IMR-90 (cell line): Measurements from ENCODE around the gene WNK1. TPM values are rescaled to one million over a fixed set of nuclear protein-coding genes. Genes with fewer than 3 reads are reported as not detected.

Experiments used
- ATAC-seq: fragments of 200-7000 bp; cut with Tn5 transposase; 2 replicates; pipeline ENCODE4 v1.9.1; 2020; ENCODE audit warnings: low read depth, mild to moderate bottlenecking, moderate library complexity
- BruUV-seq: library from RNA; stranded (reverse); fragments of 400-500 nt; replicated peaks from 2 replicates; lab custom pipeline; 2021; lab: Mats Ljungman, UMichigan
- CTCF ChIA-PET: fragments of 300-600 bp; formaldehyde crosslinking; extraction: SDS; loops from one replicate; lab custom pipeline; 2021; ENCODE audit warnings: antibody characterized with exemption; lab: Yijun Ruan, JAX
- POLR2A ChIA-PET: fragments of 300-600 bp; sonication (Branson Sonifier 250); formaldehyde crosslinking; loops from one replicate; lab custom pipeline; 2022; ENCODE audit warnings: antibody characterized with exemption; ENCODE audit not compliant: unreplicated experiment; lab: Charles Lee
- DNase-seq: peaks from one replicate; pipeline ENCODE4 v3.0.0; 2013
- H2AFZ ChIP-seq: replicated peaks from 2 replicates; pipeline ENCODE3; 2013; ENCODE audit warnings: low read length, mild to moderate bottlenecking; ENCODE audit not compliant: poor library complexity
- H2AK5ac ChIP-seq: 2 replicates; pipeline ENCODE4 v1.6.1; 2013; ENCODE audit warnings: low read depth, low read length, inconsistent platforms
- H2AK9ac ChIP-seq: replicated peaks from 2 replicates; pipeline ENCODE3; 2013; ENCODE audit warnings: mild to moderate bottlenecking, low read depth, low read length, moderate library complexity; ENCODE audit not compliant: poor library complexity
- H2BK120ac ChIP-seq: 2 replicates; pipeline ENCODE4 v1.6.1; 2013; ENCODE audit warnings: low read depth, low read length, inconsistent platforms
- H2BK15ac ChIP-seq: 3 replicates; pipeline ENCODE4 v1.6.1; 2013; ENCODE audit warnings: low read depth, low read length, inconsistent platforms
- H2BK20ac ChIP-seq: 2 replicates; pipeline ENCODE4 v1.6.1; 2013; ENCODE audit warnings: low read depth, mild to moderate bottlenecking, inconsistent platforms, low read length, moderate library complexity
- H2BK5ac ChIP-seq: 2 replicates; pipeline ENCODE4 v1.6.1; 2013; ENCODE audit warnings: mild to moderate bottlenecking, low read depth, low read length, inconsistent platforms; ENCODE audit not compliant: poor library complexity, severe bottlenecking
- H3K14ac ChIP-seq: replicated peaks from 2 replicates; pipeline ENCODE4 v1.6.1; 2013; ENCODE audit warnings: low read depth, low read length, inconsistent platforms
- H3K18ac ChIP-seq: 2 replicates; pipeline ENCODE4 v1.6.1; 2013; ENCODE audit warnings: low read depth, low read length, control low read depth
- H3K23ac ChIP-seq: 2 replicates; pipeline ENCODE4 v1.6.1; 2013; ENCODE audit warnings: low read depth, low read length, inconsistent platforms
- H3K27ac ChIP-seq: 2 replicates; pipeline ENCODE4 v1.5.1; 2013; ENCODE audit warnings: mild to moderate bottlenecking, control low read depth, low read length; ENCODE audit not compliant: insufficient read depth
- H3K27me3 ChIP-seq: 2 replicates; pipeline ENCODE4 v1.6.1; 2013; ENCODE audit warnings: low read length; ENCODE audit not compliant: control insufficient read depth, insufficient read depth
- H3K36me3 ChIP-seq: 2 replicates; pipeline ENCODE4 v1.6.1; 2013; ENCODE audit warnings: low read length, mixed read lengths; ENCODE audit not compliant: control insufficient read depth, insufficient read depth
- H3K4ac ChIP-seq: 2 replicates; pipeline ENCODE4 v1.6.1; 2013; ENCODE audit warnings: low read depth, low read length, inconsistent platforms
- H3K4me1 ChIP-seq: 2 replicates; pipeline ENCODE4 v1.6.1; 2013; ENCODE audit warnings: low read length, mixed read lengths; ENCODE audit not compliant: control insufficient read depth, insufficient read depth
- H3K4me2 ChIP-seq: 2 replicates; pipeline ENCODE4 v1.6.1; 2013; ENCODE audit warnings: low read depth, mild to moderate bottlenecking, control low read depth, low read length, moderate library complexity
- H3K4me3 ChIP-seq: 2 replicates; pipeline ENCODE4 v1.5.1; 2013; ENCODE audit warnings: low read depth, mild to moderate bottlenecking, control low read depth, low read length, moderate library complexity; ENCODE audit not compliant: insufficient read depth
- H3K56ac ChIP-seq: 2 replicates; pipeline ENCODE4 v1.6.1; 2013; ENCODE audit warnings: low read length, inconsistent platforms; ENCODE audit not compliant: insufficient read depth; ENCODE audit errors: extremely low read depth
- H3K79me1 ChIP-seq, 2 experiments: 2 replicates each; pipeline ENCODE4 v1.6.1; 2013; ENCODE audit warnings: low read length in 2 of 2, inconsistent platforms in 1 of 2, low read depth in 1 of 2
- H3K9ac ChIP-seq: 2 replicates; pipeline ENCODE4 v1.6.1; 2013; ENCODE audit warnings: low read depth, low read length, control low read depth
- H3K9me1 ChIP-seq: 2 replicates; pipeline ENCODE4 v1.6.1; 2013; ENCODE audit warnings: low read length, inconsistent platforms; ENCODE audit not compliant: insufficient read depth
- H3K9me3 ChIP-seq: 2 replicates; pipeline ENCODE4 v1.6.1; 2013; ENCODE audit warnings: low read length; ENCODE audit not compliant: control insufficient read depth, insufficient read depth
- H4K20me1 ChIP-seq: 2 replicates; pipeline ENCODE4 v1.6.1; 2013; ENCODE audit warnings: low read length, inconsistent platforms; ENCODE audit not compliant: insufficient read depth
- H4K5ac ChIP-seq: 2 replicates; pipeline ENCODE4 v1.6.1; 2013; ENCODE audit warnings: mild to moderate bottlenecking, low read depth, low read length, control low read depth
- H4K8ac ChIP-seq, 2 experiments: 2 replicates each; pipeline ENCODE4 v1.6.1; 2013; ENCODE audit warnings: low read depth in 2 of 2, low read length in 2 of 2, control low read depth in 1 of 2, inconsistent platforms in 1 of 2
- H4K91ac ChIP-seq: 2 replicates; pipeline ENCODE4 v1.6.1; 2013; ENCODE audit warnings: low read depth, low read length, inconsistent platforms; ENCODE audit not compliant: insufficient read depth
- BHLHE40 ChIP-seq: fragments of 150-350 bp; IDR thresholded peaks from 2 replicates; pipeline ENCODE4 v1.6.1; 2016; ENCODE audit warnings: mild to moderate bottlenecking, low read depth, low read length
- CEBPB ChIP-seq: IDR thresholded peaks from 2 replicates; pipeline ENCODE4 v1.6.1; 2012; ENCODE audit warnings: low read depth, low read length, improper control_type of control experiment
- CHD1 ChIP-seq: IDR thresholded peaks from 2 replicates; pipeline ENCODE4 v1.6.1; 2012; ENCODE audit warnings: low read depth, low read length, improper control_type of control experiment
- CTCF ChIP-seq: conservative IDR thresholded peaks from 2 replicates; pipeline ENCODE4 v1.5.1; 2012; ENCODE audit warnings: mild to moderate bottlenecking, low read depth, low read length, improper control_type of control experiment
- MAFK ChIP-seq: IDR thresholded peaks from 2 replicates; pipeline ENCODE4 v1.6.1; 2012; ENCODE audit warnings: low read depth, low read length, improper control_type of control experiment
- MAZ ChIP-seq: IDR thresholded peaks from 2 replicates; pipeline ENCODE4 v1.6.1; 2012; ENCODE audit warnings: low read depth, mild to moderate bottlenecking, low read length, improper control_type of control experiment, moderate library complexity, borderline replicate concordance
- MXI1 ChIP-seq: IDR thresholded peaks from 2 replicates; pipeline ENCODE4 v1.6.1; 2012; ENCODE audit warnings: low read depth, mild to moderate bottlenecking, low read length, moderate library complexity, borderline replicate concordance
- NFE2L2 ChIP-seq: fragments of 150-350 bp; IDR thresholded peaks from 2 replicates; pipeline ENCODE4 v1.6.1; 2016; ENCODE audit warnings: low read depth, mild to moderate bottlenecking, low read length
- POLR2A ChIP-seq: IDR thresholded peaks from 2 replicates; pipeline ENCODE4 v1.6.1; 2012; ENCODE audit warnings: mild to moderate bottlenecking, low read depth, low read length
- RAD21 ChIP-seq: IDR thresholded peaks from 2 replicates; pipeline ENCODE4 v1.6.1; 2012; ENCODE audit warnings: low read length, improper control_type of control experiment
- RCOR1 ChIP-seq: IDR thresholded peaks from 2 replicates; pipeline ENCODE4 v1.6.1; 2012; ENCODE audit warnings: mild to moderate bottlenecking, low read length, improper control_type of control experiment; ENCODE audit not compliant: insufficient replicate concordance
- RFX5 ChIP-seq: IDR thresholded peaks from 2 replicates; pipeline ENCODE4 v1.8.0; 2012; ENCODE audit warnings: low read depth, mild to moderate bottlenecking, low read length, moderate library complexity
- SMC3 ChIP-seq: fragments of 150-350 bp; IDR thresholded peaks from 2 replicates; pipeline ENCODE4 v1.6.1; 2016; ENCODE audit warnings: low read depth, mild to moderate bottlenecking, antibody characterized with exemption, low read length, moderate library complexity
- USF2 ChIP-seq: fragments of 150-350 bp; IDR thresholded peaks from 2 replicates; pipeline ENCODE4 v1.6.1; 2017; ENCODE audit warnings: mild to moderate bottlenecking, antibody characterized with exemption, low read length, low read depth
- WGBS, 2 experiments: methylation state at CpG; one replicate each; pipeline versions ENCODE4 v1.1.5 to v1.1.7; 2013; ENCODE audit warnings: missing lambda C conversion rate in 2 of 2; ENCODE audit not compliant: insufficient read length in 1 of 2; ENCODE audit errors: extremely low coverage in 2 of 2; 5-methylcytosine and 5-hydroxymethylcytosine counted together
- dilution Hi-C: fragments of 300-500 bp; cut with HindIII; formaldehyde crosslinking; loops from one replicate; pipeline ENCODE4 v1.14.3; 2018; ENCODE audit warnings: low sequenced_read_pairs; ENCODE audit not compliant: unreplicated experiment
- in situ Hi-C: fragments of 300-500 bp; cut with MboI; formaldehyde crosslinking; loops from 3 replicates; pipeline ENCODE4 v1.14.3; 2019; ENCODE audit warnings: low sequenced_read_pairs, inconsistent platforms, mixed read lengths
- intact Hi-C: fragments of 100-400 bp; cut with micrococcal nuclease; formaldehyde crosslinking; loops from 2 replicates; pipeline ENCODE4 v1.10.0; 2022
- polyA plus RNA-seq, 3 experiments: library from polyadenylated mRNA; depleted of rRNA; stranded (reverse); fragments of >200 nt; gene quantifications; 2 replicates each; pipeline ENCODE4 v1.2.3, GENCODE V29; 2012; ENCODE audit warnings: low replicate concordance in 1 of 3
- total RNA-seq: library from RNA; depleted of rRNA; stranded (reverse); fragments of >200 nt; gene quantifications from 2 replicates; pipeline ENCODE4 v1.2.3, GENCODE V29; 2012

The WNK1 gene
- total and polyA plus RNA-seq, 2 of the 4 experiments (the other 2 are of a cell fraction), result 36.9 to 42.8 TPM

- no peak overlapping the region for H2BK15ac ChIP-seq
- H3K4me3 ChIP-seq, result peak overlapping the region; percentile 44
- ChIA-PET CTCF (interaction anchor here (0.7 to 3.4 kb wide), 17 partner anchors 9 to 182 kb away, joined by 3 to 26 read pairs (median 4); no protein-coding TSS in a partner anchor), POLR2A (interaction anchor here (0.6 to 0.9 kb wide), 2 partner anchors 175 to 180 kb away, joined by 3 to 4 read pairs; no protein-coding TSS in a partner anchor)
- H3K9ac ChIP-seq, result peak overlapping the region; percentile 67
- H3K27ac ChIP-seq, result peak overlapping the region; percentile 57
- in situ Hi-C loops, result loop anchor here (5.0 kb wide), 1 partner anchor 174 kb away; no protein-coding TSS in a partner anchor
- no peaks in the 10 kb centered on the region; the same call in 1 of the 2 replicates for H3K4me1 ChIP-seq
- H3K9me1 ChIP-seq, result no peaks in the 10 kb centered on the region
- intact Hi-C loops, result loop anchor here (1.0 to 5.0 kb wide), 5 partner anchors 119 to 831 kb away; partner anchors contain the start of gene RAD52
- H2AK9ac ChIP-seq, result peak overlapping the region; percentile 21
- no peak for TF ChIP-seq MAFK
- peak; percentile 81 for TF ChIP-seq RAD21
- TF ChIP-seq NFE2L2, result no peak
- TF ChIP-seq USF2, result no peak
- TF ChIP-seq CTCF, result peak; percentile 86
- no peak for TF ChIP-seq CHD1
- no peak for TF ChIP-seq CEBPB
- TF ChIP-seq MAZ, result peak; percentile 63; the same call in 1 of the 2 replicates
- peak; percentile 16 for TF ChIP-seq RCOR1
- TF ChIP-seq POLR2A, result no peak
- no peak for TF ChIP-seq RFX5
- TF ChIP-seq MXI1, result no peak
- peak; percentile 89 for TF ChIP-seq SMC3
- no peak for TF ChIP-seq BHLHE40
- H3K4me2 ChIP-seq, result peak overlapping the region; percentile 88
- peak overlapping the region; percentile 63; the same call in 1 of the 2 replicates for H2BK20ac ChIP-seq
- peaks cover 0 to 19% of the 10 kb centered on the region in 2 experiments; a peak in 2 of 4 replicates for H3K79me1 ChIP-seq
- peak overlapping the region; percentile 71 for H4K5ac ChIP-seq
- H2BK120ac ChIP-seq, result no peak overlapping the region
- peak overlapping the region; percentile 82 for H3K4ac ChIP-seq
- no TSS peak for BruUV-seq
- H4K91ac ChIP-seq, result peak overlapping the region; percentile 71
- H3K14ac ChIP-seq, result peak overlapping the region; percentile 23
- no peak overlapping the region; the same call in 1 of the 2 replicates for H2AK5ac ChIP-seq
- ATAC-seq, result peak; percentile 59
- peaks cover 32% of the 10 kb centered on the region for H4K20me1 ChIP-seq
- peak overlapping the region; percentile 64 for H3K23ac ChIP-seq
- no peaks in the 10 kb centered on the region for H3K36me3 ChIP-seq
- H2BK5ac ChIP-seq, result peak overlapping the region; percentile 78
- dilution Hi-C loops, result no loop called here
- peak; percentile 96 for DNase-seq
- peak overlapping the region; percentile 57 for H3K56ac ChIP-seq
- H4K8ac ChIP-seq, result peak overlapping the region; percentile 56 to 92
- H3K18ac ChIP-seq, result peak overlapping the region; percentile 25; the same call in 1 of the 2 replicates
- no peaks in the 10 kb centered on the region for H3K27me3 ChIP-seq
- WGBS, 2 experiments, result 0% methylated on average over 5 of the region's 42 CpGs; no CpG with 5 or more reads in 1 of the 2 experiments
- H3K9me3 ChIP-seq, result no peaks in the 10 kb centered on the region
- peak overlapping the region; percentile 93 for H2AFZ ChIP-seq
Observed at GRCh38 chr12:751192-751998, 984 bp upstream of the WNK1 start.
